Activated CD8-positive, alpha-beta T cell treated with anti-CD3 and anti-CD28 coated beads, Interleukin-2, amount 10 ng/mL, durations not matched to agents 7 days and 5 days (primary cell): ENCODE data around the gene PDSS2. TPM values are rescaled to one million over a fixed set of nuclear protein-coding genes. Genes with fewer than 3 reads are reported as not detected.
A peak's percentile ranks its signal among the peaks of the same experiment; 100 is the strongest.

Experiments used
- ATAC-seq: fragments of 150-1000 bp; cut with Tn5 transposase; one replicate; pipeline ENCODE4 v1.10.0; 2021; ENCODE audit warnings: moderate library complexity
- CTCF ChIA-PET: fragments of 350-600 bp; sonication (Branson Sonifier 250); formaldehyde crosslinking; loops from one replicate; lab custom pipeline; 2021; ENCODE audit warnings: antibody characterized with exemption; lab: Charles Lee
- POLR2A ChIA-PET: fragments of 350-600 bp; sonication (Branson Sonifier 250); formaldehyde crosslinking; loops from one replicate; lab custom pipeline; 2021; ENCODE audit warnings: antibody characterized with exemption; lab: Charles Lee
- DNase-seq: peaks from one replicate; pipeline ENCODE4 v3.0.0-alpha.2; 2020
- H3K27ac Mint-ChIP-seq: one replicate; pipeline ENCODE4 v1.8.0; 2021; ENCODE audit warnings: mild to moderate bottlenecking, mixed read lengths
- H3K27me3 Mint-ChIP-seq: one replicate; pipeline ENCODE4 v1.8.0; 2021; ENCODE audit warnings: low read depth, mixed read lengths
- H3K36me3 Mint-ChIP-seq: one replicate; pipeline ENCODE4 v1.8.0; 2021; ENCODE audit warnings: low read depth, mixed read lengths
- H3K4me1 Mint-ChIP-seq: one replicate; pipeline ENCODE4 v1.8.0; 2021; ENCODE audit warnings: low read depth, mixed read lengths
- H3K4me3 Mint-ChIP-seq: one replicate; pipeline ENCODE4 v1.8.0; 2021; ENCODE audit warnings: mild to moderate bottlenecking, mixed read lengths
- H3K9me3 Mint-ChIP-seq: one replicate; pipeline ENCODE4 v1.8.0; 2022; ENCODE audit warnings: mixed read lengths; ENCODE audit not compliant: insufficient read depth
- total RNA-seq, 2 experiments: library from RNA; stranded (reverse); gene quantifications; one replicate each; pipeline ENCODE4 v1.2.3, GENCODE V29; 2021

The PDSS2 gene, protein sequence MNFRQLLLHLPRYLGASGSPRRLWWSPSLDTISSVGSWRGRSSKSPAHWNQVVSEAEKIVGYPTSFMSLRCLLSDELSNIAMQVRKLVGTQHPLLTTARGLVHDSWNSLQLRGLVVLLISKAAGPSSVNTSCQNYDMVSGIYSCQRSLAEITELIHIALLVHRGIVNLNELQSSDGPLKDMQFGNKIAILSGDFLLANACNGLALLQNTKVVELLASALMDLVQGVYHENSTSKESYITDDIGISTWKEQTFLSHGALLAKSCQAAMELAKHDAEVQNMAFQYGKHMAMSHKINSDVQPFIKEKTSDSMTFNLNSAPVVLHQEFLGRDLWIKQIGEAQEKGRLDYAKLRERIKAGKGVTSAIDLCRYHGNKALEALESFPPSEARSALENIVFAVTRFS
- total RNA-seq, result 10 to 100 TPM; 14.2 to 14.6 TPM

GRCh38 chr6:107459283-107460082, at the start of gene PDSS2:
Gene PDSS2, minus strand, starts transcription at chr6:107459564. Its CDS starts 279 bp downstream, at chr6:107459285.
- Mint-ChIP-seq H3K27me3 (peaks cover 2% of the 10 kb centered on the region), H3K9me3 (no peaks in the 10 kb centered on the region)
- ATAC-seq, result peak; percentile 96

DNA sequence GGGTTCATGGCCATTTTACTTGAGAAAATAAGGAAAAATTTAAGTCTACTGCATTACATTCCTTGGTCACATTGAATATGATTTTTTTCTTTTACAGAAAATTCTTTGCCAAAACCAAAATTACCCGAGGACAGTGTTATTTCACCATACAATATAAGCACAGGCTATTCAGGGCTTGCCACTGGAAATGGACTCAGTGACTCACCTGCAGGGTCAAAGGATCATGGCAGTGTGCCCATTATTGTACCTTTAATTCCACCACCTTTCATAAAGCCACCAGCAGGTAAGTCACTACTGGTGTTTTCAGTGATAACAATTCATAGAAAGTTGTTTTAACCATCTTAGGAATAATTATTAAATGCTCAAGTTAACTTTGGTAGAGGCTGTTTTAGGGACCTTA, 46.8 kb upstream of the PDSS2 start:
- Mint-ChIP-seq H3K27me3 (peaks cover 22% of the 10 kb centered on the region), H3K4me1 (no peaks in the 10 kb centered on the region), H3K36me3 (no peaks in the 10 kb centered on the region), H3K27ac (no peak overlapping the region), H3K9me3 (no peaks in the 10 kb centered on the region), H3K4me3 (no peak overlapping the region)
- ATAC-seq (no peak), DNase-seq (no peak)
- POLR2A ChIA-PET, result no interaction called here
- CTCF ChIA-PET, result no interaction called here

More at GRCh38 chr6:107459283-107460082, at the start of gene PDSS2:
- peaks cover 7% of the 10 kb centered on the region for H3K36me3 Mint-ChIP-seq
- DNase-seq, result peak; percentile 99
- H3K27ac Mint-ChIP-seq, result peak within 1 kb of the TSS; percentile 95
- ChIA-PET CTCF (interaction anchor here (0.6 to 3.4 kb wide), 16 partner anchors 13 to 795 kb away, joined by 3 to 30 read pairs (median 4); no protein-coding TSS in a partner anchor), POLR2A (interaction anchor here (0.6 to 1.8 kb wide), 24 partner anchors 9 to 364 kb away, joined by 3 to 26 read pairs (median 4); partner anchors contain the start of genes SCML4 and SOBP)
- peak within 1 kb of the TSS; percentile 95 for H3K4me3 Mint-ChIP-seq
- peaks cover 20% of the 10 kb centered on the region for H3K4me1 Mint-ChIP-seq

- Mint-ChIP-seq H3K4me1 (no peaks in the 10 kb centered on the region), H3K4me3 (no peak overlapping the region), H3K36me3 (no peaks in the 10 kb centered on the region), H3K27ac (no peak overlapping the region), H3K27me3 (peaks cover 22% of the 10 kb centered on the region), H3K9me3 (no peaks in the 10 kb centered on the region)
- CTCF ChIA-PET, result interaction anchor here (1.0 to 1.6 kb wide), 2 partner anchors 45 to 152 kb away, joined by 3 to 4 read pairs; partner anchors contain the start of gene PDSS2
- ATAC-seq (no peak), DNase-seq (no peak)
- POLR2A ChIA-PET, result no interaction called here
Measured at GRCh38 chr6:107504270-107505026, 45.1 kb upstream of the PDSS2 start.

DNA sequence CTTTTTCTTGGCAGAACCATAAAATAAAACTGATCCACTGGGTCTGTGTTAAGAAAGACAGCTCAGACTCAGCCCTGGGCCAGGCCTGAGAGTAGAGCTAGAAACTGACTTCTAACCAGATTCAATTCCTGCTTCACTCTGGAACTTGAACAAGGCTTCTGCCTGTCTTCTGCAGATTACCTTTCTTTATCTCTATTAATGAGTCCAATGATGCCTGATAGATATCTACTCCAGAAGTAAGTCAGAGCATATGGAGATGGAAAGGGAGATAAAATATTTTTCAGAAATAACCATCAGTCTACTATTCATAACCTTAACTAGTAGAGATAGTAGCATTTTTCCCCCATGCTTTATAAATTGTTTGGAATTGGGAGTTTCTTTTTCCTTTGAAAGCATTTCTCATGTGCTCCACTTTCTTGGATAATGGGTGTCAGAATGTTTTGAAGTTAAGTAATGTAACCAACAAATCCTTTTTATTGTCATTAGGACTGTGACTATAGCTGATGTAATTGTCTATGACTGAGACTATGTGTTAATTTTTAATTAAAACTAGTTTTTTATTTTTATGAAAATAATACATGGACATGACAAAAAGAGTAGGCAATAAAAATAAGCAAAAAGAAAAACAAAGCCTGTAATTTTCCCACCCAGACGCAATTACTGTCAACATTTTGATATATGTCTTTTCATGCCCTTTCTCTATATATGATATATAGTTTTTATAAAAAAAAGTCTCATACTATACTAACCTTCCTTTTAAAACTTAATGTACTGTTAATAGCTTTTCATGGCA, 37.7 kb upstream of the PDSS2 start:
- no peak for DNase-seq
- Mint-ChIP-seq H3K9me3 (no peaks in the 10 kb centered on the region), H3K4me3 (no peak overlapping the region), H3K4me1 (no peaks in the 10 kb centered on the region), H3K36me3 (no peaks in the 10 kb centered on the region), H3K27ac (no peak overlapping the region), H3K27me3 (peaks cover 33% of the 10 kb centered on the region)
- ATAC-seq, result no peak
- ChIA-PET CTCF (no interaction called here), POLR2A (no interaction called here)

GRCh38 chr6:107495971-107496370, 36.6 kb upstream of the PDSS2 start:
- H3K27me3 Mint-ChIP-seq, result peaks cover 36% of the 10 kb centered on the region
- POLR2A ChIA-PET, result no interaction called here
- no peak overlapping the region for H3K4me3 Mint-ChIP-seq

GRCh38 chr6:107495196-107495643, 35.9 kb upstream of the PDSS2 start:
- DNase-seq (no peak), ATAC-seq (no peak)
- POLR2A ChIA-PET, result no interaction called here
- Mint-ChIP-seq H3K27ac (no peak overlapping the region), H3K4me3 (no peak overlapping the region), H3K4me1 (peaks cover 15% of the 10 kb centered on the region), H3K36me3 (no peaks in the 10 kb centered on the region), H3K9me3 (no peaks in the 10 kb centered on the region), H3K27me3 (peaks cover 42% of the 10 kb centered on the region)
- CTCF ChIA-PET, result no interaction called here

More at GRCh38 chr6:107495971-107496370, 36.6 kb upstream of the PDSS2 start:
- peaks cover 9% of the 10 kb centered on the region for H3K4me1 Mint-ChIP-seq
- CTCF ChIA-PET, result no interaction called here
- no peak overlapping the region for H3K27ac Mint-ChIP-seq
- ATAC-seq, result no peak
- DNase-seq, result no peak
- no peaks in the 10 kb centered on the region for H3K9me3 Mint-ChIP-seq
- no peaks in the 10 kb centered on the region for H3K36me3 Mint-ChIP-seq

GRCh38 chr6:107493158-107494057, 34.0 kb upstream of the PDSS2 start:
- Mint-ChIP-seq H3K27ac (no peak overlapping the region), H3K4me3 (no peak overlapping the region), H3K36me3 (no peaks in the 10 kb centered on the region), H3K4me1 (peaks cover 23% of the 10 kb centered on the region), H3K27me3 (peaks cover 46% of the 10 kb centered on the region), H3K9me3 (no peaks in the 10 kb centered on the region)
- ATAC-seq (no peak), DNase-seq (no peak)
- CTCF ChIA-PET, result interaction anchor here (0.9 to 4.8 kb wide), 4 partner anchors 9 to 175 kb away, joined by 3 to 19 read pairs (median 10); partner anchors contain the start of gene PDSS2
- POLR2A ChIA-PET, result interaction anchor here (1.1 kb wide), 1 partner anchor 175 kb away, joined by 4 read pairs; no protein-coding TSS in a partner anchor

DNA sequence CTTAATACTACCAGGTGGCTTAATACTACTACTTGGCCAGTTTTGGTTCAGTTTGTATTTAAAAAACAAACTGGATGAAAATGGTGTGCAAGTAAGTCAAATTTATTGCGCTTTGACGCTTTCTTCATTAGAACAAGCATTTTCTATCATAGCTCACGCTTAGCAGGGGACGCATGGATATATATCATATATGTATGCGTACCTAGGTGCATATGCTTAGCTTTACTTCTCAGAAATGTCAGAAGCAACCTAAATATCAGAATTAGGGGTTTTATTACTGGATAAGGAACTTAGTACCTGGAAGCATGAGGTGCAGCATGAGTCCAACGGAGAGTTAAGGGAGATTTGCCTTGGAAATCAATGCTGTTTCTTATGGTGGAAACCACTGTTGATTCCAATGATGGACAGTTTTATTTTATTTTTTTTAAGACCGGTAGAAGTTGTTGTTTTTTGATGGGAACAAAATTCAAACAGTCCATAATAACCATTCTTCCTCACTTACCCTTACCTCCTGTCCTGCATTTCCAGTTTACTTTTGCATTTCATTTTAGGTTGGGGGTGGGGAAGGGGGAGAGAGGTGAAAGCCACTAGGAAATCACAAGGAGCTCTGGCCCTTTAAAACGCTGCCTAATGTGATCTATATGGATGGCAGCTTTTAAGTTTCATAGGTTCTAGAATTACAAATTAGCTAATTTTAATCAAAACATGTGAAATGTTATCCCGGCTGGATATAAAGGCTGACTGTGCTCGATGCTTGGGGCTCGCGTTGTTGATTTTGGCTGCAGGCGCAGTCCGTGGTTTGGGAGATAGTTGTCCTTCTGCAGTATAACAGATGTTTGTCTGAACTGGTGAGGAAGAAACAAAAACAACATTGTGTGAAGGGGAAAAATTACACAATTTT, 32.6 kb upstream of the PDSS2 start:
- DNase-seq (no peak), ATAC-seq (no peak)
- H3K9me3 Mint-ChIP-seq, result no peaks in the 10 kb centered on the region
- H3K27me3 Mint-ChIP-seq, result peaks cover 55% of the 10 kb centered on the region
- peak overlapping the region; percentile 81 for H3K4me3 Mint-ChIP-seq
- H3K36me3 Mint-ChIP-seq, result no peaks in the 10 kb centered on the region
- H3K4me1 Mint-ChIP-seq, result peaks cover 28% of the 10 kb centered on the region
- no peak overlapping the region for H3K27ac Mint-ChIP-seq
- ChIA-PET CTCF (interaction anchor here (0.9 to 4.8 kb wide), 5 partner anchors 8 to 173 kb away, joined by 3 to 19 read pairs (median 7); partner anchors contain the start of gene PDSS2), POLR2A (interaction anchor here (0.6 to 1.1 kb wide), 3 partner anchors 33 to 465 kb away, joined by 3 to 4 read pairs (median 4); partner anchors contain the start of gene PDSS2)

DNA sequence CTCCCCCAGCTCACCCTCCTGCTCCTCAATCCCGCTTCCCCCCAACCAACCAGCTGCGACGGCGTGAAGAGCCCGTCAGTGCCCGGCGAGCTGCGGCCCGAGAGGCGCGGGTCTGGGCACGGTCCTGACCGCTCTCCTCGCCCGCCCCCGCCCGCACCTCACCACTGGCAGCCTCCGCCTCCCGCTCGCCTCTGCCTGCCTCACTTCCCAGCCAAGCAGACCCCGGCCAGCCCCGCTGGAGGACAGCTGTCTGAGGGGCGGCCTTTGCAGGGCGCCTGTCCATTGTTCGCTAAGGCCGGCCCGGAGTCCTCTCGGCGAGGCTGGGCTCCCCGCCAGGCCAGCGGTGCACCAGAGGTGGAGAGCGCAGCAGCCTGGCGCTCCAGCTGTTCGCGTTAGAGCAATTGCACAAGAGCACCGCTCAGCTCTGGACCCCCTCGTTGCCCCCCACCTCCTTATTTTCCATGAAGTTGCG, 31.8 kb upstream of the PDSS2 start:
- ATAC-seq, result peak; percentile 2
- Mint-ChIP-seq H3K27me3 (peaks cover 55% of the 10 kb centered on the region), H3K27ac (no peak overlapping the region), H3K36me3 (no peaks in the 10 kb centered on the region), H3K9me3 (no peaks in the 10 kb centered on the region), H3K4me3 (peak overlapping the region; percentile 81), H3K4me1 (peaks cover 28% of the 10 kb centered on the region)
- CTCF ChIA-PET, result interaction anchor here (1.8 to 4.8 kb wide), 3 partner anchors 162 to 173 kb away, joined by 4 to 19 read pairs (median 13); no protein-coding TSS in a partner anchor
- DNase-seq, result no peak
- POLR2A ChIA-PET, result interaction anchor here (0.6 kb wide), 1 partner anchor 465 kb away, joined by 4 read pairs; no protein-coding TSS in a partner anchor
